PFSK-1 (cell line): ENCODE measurements around the gene CHST9.

Source experiments
- POLR2AphosphoS5 ChIP-seq: IDR thresholded peaks from 2 replicates; pipeline ENCODE4 v1.6.1; 2012; ENCODE audit warnings: low read depth, mild to moderate bottlenecking, control low read depth, low read length, moderate library complexity
- SIN3A ChIP-seq: IDR thresholded peaks from 2 replicates; pipeline ENCODE4 v1.6.1; 2012; ENCODE audit warnings: mild to moderate bottlenecking, low read length, moderate library complexity, borderline replicate concordance; ENCODE audit not compliant: insufficient read depth
- TAF1 ChIP-seq: IDR thresholded peaks from 2 replicates; pipeline ENCODE4 v1.6.1; 2012; ENCODE audit warnings: low read length, control low read depth, borderline replicate concordance; ENCODE audit not compliant: insufficient read depth

- TF ChIP-seq SIN3A (no peak), POLR2AphosphoS5 (no peak), TAF1 (no peak)
Measured at GRCh38 chr18:27064673-27065072, 120.4 kb downstream of the CHST9 start.
